LHCN-M2 (cell line): Measurements from ENCODE around the gene ELOVL5. TPM values are rescaled to one million over a fixed set of nuclear protein-coding genes. Genes with fewer than 3 reads are reported as not detected.

Source experiments
- DNase-seq: peaks from one replicate; pipeline ENCODE4 v3.0.0-alpha.2; 2012; ENCODE audit warnings: low read depth
- total RNA-seq: library from RNA; depleted of rRNA; stranded (reverse); fragments of >200 nt; gene quantifications from 2 replicates; pipeline ENCODE4 v1.2.3, GENCODE V29; 2014; rRNA removed

The ELOVL5 gene
- total RNA-seq, 1 experiment from 2014 or later: 51.1 TPM

GRCh38 chr6:53240139-53240538 is 108.6 kb downstream of the ELOVL5 start:
- DNase-seq: no peak

DNA sequence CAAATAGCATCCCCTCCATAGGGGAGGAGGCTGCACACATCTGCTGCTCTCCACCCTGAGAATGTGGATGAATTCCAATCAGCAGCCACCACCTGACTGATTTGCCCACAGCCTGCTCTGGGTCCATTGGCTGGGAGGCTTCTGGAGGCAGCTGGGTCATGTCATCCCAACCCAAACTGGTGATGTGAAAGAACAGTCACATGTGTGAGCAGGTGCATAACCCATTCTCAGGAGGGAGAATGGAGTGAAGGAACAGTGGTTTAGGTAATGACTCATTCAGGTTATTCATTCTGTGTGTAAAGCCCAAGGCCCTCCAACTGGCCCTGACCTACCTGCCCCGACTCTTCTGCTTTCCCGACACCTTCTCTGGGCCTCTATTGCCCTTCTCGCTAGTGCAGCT is 109.2 kb downstream of the ELOVL5 start:
- DNase-seq: no peak

GRCh38 chr6:53238311-53238710 is 110.4 kb downstream of the ELOVL5 start:
- no peak for DNase-seq

- no peak for DNase-seq
Observed at GRCh38 chr6:53236241-53236640, 112.5 kb downstream of the ELOVL5 start.

GRCh38 chr6:53235508-53235907 is 113.2 kb downstream of the ELOVL5 start:
- DNase-seq: no peak

- no peak for DNase-seq
Observed at GRCh38 chr6:53233309-53233708, 115.4 kb downstream of the ELOVL5 start.

DNA sequence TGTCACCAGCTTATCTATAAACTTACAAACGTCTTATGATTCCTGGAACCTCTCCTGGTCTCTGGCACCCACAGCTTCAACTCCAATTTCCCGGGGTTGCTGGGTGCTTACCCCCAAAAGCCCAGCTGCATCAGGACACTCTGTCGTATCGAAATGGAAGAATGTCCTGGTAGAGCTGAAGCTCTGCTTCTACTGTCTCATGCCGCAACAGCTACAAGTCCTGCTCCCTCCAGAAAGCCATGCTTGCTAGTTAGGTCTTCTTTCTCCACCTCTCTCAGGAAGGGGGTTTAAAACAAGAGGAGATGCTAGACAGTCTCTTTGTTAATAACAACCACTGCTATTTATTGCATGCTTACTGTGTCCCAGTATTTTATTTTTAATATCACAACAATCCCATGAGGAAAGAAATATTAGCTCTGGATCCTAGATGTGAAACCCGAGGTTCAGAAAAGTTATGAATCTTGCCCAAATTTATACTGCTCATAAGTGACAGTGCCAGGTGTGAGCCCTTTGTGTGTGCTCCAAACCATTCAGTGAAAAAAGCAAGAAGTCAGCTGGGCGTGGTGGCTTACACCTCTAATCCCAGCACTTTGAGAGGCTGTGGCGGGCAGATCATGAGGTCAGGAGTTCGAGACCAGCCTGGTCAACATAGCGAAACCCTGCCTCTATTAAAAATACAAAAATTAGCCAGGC is 117.8 kb downstream of the ELOVL5 start:
- DNase-seq: peak; percentile 54

- DNase-seq: no peak
Observed at GRCh38 chr6:53227847-53228246, 120.9 kb downstream of the ELOVL5 start.

DNA sequence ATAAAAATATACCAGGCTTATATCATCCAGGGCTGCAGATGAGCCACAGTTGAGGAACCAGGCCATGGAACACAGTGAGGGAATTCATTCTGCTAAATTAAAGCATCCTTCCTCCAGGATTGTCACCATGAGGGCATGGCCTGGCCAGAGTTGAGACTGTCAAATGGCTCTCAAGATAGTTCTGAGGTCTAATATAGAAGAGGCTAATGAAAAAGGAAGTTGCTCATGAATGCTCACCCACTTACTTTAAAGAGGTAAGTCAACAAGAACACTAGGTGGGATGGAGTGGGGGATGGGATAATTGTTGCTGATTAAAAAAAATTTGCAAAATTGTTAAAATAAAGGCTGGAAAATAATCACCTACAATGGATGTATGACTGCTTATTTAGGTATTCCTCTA is 128.1 kb downstream of the ELOVL5 start:
- no peak for DNase-seq

Other genes with a start within 250 kb of the ELOVL5 start
- not detected in 2 replicates for gene GCM1, start 200.1 kb downstream of the ELOVL5 start, total RNA-seq
- 4.4 and 4.9 TPM in 2 replicates for gene GCLC, start 196.2 kb upstream of the ELOVL5 start, total RNA-seq